ENCODE measurements around the gene RRP7A. TPM values are rescaled to one million over a fixed set of nuclear protein-coding genes. Genes with fewer than 3 reads are reported as not detected.

The RRP7A gene
- total and polyA plus RNA-seq, 2 of the 13 experiments (the other 11 are each of a cell fraction or from before 2014, with no cell fraction given): 15.3 to 41.6 TPM

DNA sequence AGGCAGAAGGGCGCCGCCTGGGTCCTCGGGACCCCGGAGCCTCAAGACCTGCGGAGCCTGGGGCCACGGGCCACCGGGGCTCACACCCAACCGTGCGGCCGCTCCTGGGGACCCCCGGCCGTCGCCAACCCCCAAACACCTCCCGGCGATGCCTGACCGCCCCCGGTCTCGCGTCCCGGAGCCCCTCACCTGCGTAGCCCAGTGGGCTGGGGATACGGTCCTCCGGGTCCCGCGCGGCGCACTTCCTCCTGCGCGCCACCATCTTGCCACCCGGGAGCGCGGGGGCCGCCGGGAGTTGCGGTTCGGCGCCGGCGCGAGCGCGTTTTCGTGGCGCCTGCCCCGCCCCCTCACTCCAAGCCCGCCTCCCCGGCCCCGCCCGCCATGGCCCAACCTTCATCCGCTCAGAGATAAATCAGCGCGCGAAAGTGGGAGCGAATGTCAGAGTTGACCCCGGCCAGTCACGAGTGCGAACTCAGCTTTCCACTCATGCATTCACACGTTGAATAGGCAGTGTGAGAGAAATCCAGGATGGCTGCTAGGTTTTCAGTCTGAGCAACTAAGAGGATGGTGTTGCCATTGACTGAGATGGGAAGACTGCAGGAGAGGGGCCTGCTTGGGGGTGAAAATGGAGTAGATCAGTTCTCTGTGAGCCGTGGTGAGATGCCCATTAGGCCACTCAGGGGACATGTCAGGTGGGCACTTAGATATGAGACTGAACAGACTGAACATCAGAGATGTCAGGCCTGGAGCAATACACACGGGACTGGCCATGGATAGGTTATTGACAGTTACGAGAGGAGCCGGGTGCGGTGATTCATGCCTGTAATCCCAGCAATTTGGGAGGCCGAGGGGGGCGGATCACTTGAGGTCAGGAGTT, at the start of gene RRP7A (continued):
- TF ChIP-seq, protein P1, sequence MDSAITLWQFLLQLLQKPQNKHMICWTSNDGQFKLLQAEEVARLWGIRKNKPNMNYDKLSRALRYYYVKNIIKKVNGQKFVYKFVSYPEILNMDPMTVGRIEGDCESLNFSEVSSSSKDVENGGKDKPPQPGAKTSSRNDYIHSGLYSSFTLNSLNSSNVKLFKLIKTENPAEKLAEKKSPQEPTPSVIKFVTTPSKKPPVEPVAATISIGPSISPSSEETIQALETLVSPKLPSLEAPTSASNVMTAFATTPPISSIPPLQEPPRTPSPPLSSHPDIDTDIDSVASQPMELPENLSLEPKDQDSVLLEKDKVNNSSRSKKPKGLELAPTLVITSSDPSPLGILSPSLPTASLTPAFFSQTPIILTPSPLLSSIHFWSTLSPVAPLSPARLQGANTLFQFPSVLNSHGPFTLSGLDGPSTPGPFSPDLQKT (CRISPR knock-in tag; IDR thresholded peaks at IDR 0.05; ENCODE audit: borderline replicate concordance): no peak
- no peak for TF ChIP-seq GTF3A (CRISPR knock-in tag; conservative IDR thresholded peaks at IDR 0.05)
- no peak for TF ChIP-seq ZNF329 (CRISPR knock-in tag; IDR thresholded peaks at IDR 0.05; ENCODE audit: low read depth)
- no peak for TF ChIP-seq ZMYM2 (CRISPR knock-in tag; IDR thresholded peaks at IDR 0.05)
- no peak for TF ChIP-seq PAX8 (CRISPR knock-in tag; IDR thresholded peaks at IDR 0.05; ENCODE audit: borderline replicate concordance)
- TF ChIP-seq, protein P2, sequence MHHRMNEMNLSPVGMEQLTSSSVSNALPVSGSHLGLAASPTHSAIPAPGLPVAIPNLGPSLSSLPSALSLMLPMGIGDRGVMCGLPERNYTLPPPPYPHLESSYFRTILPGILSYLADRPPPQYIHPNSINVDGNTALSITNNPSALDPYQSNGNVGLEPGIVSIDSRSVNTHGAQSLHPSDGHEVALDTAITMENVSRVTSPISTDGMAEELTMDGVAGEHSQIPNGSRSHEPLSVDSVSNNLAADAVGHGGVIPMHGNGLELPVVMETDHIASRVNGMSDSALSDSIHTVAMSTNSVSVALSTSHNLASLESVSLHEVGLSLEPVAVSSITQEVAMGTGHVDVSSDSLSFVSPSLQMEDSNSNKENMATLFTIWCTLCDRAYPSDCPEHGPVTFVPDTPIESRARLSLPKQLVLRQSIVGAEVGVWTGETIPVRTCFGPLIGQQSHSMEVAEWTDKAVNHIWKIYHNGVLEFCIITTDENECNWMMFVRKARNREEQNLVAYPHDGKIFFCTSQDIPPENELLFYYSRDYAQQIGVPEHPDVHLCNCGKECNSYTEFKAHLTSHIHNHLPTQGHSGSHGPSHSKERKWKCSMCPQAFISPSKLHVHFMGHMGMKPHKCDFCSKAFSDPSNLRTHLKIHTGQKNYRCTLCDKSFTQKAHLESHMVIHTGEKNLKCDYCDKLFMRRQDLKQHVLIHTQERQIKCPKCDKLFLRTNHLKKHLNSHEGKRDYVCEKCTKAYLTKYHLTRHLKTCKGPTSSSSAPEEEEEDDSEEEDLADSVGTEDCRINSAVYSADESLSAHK (CRISPR knock-in tag; IDR thresholded peaks at IDR 0.05; ENCODE audit: borderline replicate concordance): no peak
- no peak for TF ChIP-seq ATM (IDR thresholded peaks at IDR 0.05; ENCODE audit: borderline replicate concordance)
- TF ChIP-seq ZNF577 (CRISPR knock-in tag; IDR thresholded peaks at IDR 0.05; ENCODE audit: borderline replicate concordance, low read depth): no peak
- no peak for TF ChIP-seq SKI (IDR thresholded peaks at IDR 0.05; ENCODE audit: partially characterized antibody)
- TF ChIP-seq ZNF598 (CRISPR knock-in tag; IDR thresholded peaks at IDR 0.05; ENCODE audit: borderline replicate concordance): no peak
- TF ChIP-seq, protein P3, sequence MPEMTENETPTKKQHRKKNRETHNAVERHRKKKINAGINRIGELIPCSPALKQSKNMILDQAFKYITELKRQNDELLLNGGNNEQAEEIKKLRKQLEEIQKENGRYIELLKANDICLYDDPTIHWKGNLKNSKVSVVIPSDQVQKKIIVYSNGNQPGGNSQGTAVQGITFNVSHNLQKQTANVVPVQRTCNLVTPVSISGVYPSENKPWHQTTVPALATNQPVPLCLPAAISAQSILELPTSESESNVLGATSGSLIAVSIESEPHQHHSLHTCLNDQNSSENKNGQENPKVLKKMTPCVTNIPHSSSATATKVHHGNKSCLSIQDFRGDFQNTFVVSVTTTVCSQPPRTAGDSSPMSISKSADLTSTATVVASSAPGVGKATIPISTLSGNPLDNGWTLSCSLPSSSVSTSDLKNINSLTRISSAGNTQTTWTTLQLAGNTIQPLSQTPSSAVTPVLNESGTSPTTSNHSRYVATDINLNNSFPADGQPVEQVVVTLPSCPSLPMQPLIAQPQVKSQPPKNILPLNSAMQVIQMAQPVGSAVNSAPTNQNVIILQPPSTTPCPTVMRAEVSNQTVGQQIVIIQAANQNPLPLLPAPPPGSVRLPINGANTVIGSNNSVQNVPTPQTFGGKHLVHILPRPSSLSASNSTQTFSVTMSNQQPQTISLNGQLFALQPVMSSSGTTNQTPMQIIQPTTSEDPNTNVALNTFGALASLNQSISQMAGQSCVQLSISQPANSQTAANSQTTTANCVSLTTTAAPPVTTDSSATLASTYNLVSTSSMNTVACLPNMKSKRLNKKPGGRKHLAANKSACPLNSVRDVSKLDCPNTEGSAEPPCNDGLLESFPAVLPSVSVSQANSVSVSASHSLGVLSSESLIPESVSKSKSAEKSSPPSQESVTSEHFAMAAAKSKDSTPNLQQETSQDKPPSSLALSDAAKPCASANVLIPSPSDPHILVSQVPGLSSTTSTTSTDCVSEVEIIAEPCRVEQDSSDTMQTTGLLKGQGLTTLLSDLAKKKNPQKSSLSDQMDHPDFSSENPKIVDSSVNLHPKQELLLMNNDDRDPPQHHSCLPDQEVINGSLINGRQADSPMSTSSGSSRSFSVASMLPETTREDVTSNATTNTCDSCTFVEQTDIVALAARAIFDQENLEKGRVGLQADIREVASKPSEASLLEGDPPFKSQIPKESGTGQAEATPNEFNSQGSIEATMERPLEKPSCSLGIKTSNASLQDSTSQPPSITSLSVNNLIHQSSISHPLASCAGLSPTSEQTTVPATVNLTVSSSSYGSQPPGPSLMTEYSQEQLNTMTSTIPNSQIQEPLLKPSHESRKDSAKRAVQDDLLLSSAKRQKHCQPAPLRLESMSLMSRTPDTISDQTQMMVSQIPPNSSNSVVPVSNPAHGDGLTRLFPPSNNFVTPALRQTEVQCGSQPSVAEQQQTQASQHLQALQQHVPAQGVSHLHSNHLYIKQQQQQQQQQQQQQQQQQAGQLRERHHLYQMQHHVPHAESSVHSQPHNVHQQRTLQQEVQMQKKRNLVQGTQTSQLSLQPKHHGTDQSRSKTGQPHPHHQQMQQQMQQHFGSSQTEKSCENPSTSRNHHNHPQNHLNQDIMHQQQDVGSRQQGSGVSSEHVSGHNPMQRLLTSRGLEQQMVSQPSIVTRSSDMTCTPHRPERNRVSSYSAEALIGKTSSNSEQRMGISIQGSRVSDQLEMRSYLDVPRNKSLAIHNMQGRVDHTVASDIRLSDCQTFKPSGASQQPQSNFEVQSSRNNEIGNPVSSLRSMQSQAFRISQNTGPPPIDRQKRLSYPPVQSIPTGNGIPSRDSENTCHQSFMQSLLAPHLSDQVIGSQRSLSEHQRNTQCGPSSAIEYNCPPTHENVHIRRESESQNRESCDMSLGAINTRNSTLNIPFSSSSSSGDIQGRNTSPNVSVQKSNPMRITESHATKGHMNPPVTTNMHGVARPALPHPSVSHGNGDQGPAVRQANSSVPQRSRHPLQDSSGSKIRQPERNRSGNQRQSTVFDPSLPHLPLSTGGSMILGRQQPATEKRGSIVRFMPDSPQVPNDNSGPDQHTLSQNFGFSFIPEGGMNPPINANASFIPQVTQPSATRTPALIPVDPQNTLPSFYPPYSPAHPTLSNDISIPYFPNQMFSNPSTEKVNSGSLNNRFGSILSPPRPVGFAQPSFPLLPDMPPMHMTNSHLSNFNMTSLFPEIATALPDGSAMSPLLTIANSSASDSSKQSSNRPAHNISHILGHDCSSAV (CRISPR knock-in tag; IDR thresholded peaks at IDR 0.05; ENCODE audit: borderline replicate concordance): no peak
- no peak for TF ChIP-seq IKZF1 (IDR thresholded peaks at IDR 0.05)
- TF ChIP-seq HMG20B (CRISPR knock-in tag; conservative IDR thresholded peaks at IDR 0.05): no peak
- TF ChIP-seq GLI4 (CRISPR knock-in tag; IDR thresholded peaks at IDR 0.05; ENCODE audit: borderline replicate concordance): no peak
- no peak for TF ChIP-seq ZNF343 (CRISPR knock-in tag; IDR thresholded peaks at IDR 0.05)
- TF ChIP-seq ZNF883 (CRISPR knock-in tag; IDR thresholded peaks at IDR 0.05; ENCODE audit: not compliant biosample characterization): peak; percentile 61
- peak; percentile 67; the same call in 1 of the 2 replicates for TF ChIP-seq POLR2G (IDR thresholded peaks at IDR 0.05; ENCODE audit: low read depth, low read length)
